ENCODE results near the gene SPOCK1.
"Not testable (repeated sequence)": the region's sequence is repeated elsewhere in the genome, so short reads cannot be mapped to it uniquely, and the experiment has no call there.

Gene SPOCK1

DNA sequence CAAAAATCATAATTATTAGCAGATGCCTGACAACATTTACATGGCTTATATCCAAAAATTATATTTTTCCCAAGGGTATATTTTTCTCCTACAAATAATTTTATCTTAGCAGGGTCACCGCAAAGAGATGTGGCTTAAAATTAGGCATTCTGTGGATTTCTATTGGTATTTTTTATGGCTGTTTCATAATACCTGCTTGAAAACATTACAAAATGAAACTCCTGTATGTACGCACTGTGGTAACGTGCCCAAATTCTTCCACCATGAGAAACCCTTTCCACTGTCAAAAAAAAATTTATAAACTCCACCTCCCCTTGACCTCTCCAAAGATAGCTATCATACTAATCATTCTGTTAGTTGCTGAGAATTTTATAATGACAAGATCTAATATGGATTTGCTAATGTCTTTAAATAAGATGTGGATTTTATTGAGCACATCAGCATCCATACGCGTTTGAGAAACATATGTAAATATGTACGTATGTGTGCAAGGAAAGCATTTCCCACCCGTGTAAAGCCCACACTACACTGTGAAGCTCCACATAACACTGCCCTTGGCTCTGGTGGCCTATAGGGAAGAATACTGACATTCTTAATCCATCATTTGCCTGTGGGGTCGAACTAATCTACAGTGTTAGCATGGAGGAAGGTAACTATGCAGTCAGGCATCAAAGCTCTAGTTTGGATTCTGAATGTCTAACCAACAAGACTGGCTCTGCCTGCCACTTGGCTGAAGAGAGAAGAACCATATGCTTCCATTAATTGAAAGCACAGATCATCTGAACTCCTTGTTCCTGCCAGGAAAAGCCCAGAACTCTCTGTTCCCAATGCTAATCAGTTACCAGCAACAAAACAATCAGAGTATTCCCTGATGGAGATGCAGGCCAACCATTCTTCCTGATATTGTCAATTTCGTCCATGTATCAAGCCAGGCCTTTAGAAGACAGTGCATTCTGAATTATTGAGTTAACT lies 244.7 kb downstream of the SPOCK1 start:
- DNase-seq, result no peak

DNA sequence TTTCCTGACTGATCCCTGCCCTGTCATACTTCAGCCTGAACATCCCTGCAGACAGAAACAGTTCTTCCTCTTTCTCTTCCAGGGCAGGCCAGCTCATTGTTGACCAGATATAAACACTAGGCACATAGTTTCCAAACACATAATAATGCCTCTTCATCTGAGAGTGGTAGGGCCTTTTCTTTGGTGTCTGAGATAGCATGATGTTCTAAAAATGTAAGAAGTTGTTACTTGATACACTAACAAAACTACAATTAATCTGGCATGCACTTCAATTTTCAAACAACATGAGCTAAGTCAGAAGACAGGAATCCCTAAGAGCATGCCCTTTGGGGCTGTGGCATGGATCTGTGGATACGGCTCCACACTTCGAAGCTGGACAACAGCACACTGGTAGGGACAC lies 246.6 kb downstream of the SPOCK1 start:
- DNase-seq, result no peak

DNA sequence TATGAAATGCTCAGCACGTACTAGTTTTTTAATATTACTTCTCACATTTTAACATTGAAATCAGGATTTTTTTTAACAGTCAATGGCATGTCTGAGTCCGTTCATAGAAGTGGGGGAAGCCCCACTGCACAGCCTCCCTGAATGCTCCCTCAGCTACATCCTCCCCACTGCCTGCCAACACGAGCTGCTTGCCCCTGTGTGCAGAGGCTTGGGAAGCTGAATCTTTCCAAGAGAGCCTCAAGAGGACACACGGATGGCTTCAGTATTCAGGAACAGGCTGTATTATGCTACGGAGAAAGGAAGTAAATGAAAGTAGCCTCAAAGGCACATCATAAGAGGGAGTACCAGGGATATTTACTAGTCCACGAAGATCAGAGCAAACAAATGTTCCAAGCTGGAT lies 248.7 kb downstream of the SPOCK1 start:
- DNase-seq, result no peak

DNA sequence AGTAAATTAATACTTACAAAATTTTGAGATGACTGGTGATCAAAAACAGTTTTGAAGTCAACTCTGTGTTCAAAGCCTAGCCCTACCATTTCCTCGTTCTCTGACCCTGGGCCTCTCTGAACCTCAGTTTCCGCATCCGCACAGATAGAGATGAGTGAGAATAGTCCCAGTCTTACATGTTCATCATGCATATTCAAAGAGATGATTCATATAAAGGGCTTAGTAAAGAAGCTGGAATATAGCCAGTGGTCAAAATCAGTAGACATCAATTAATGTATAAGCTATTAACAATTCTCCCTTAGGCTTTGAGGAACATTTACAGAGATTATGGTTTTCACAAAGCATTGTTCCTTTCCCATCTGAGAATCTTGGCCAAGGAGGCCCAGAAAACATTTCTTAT lies 250.6 kb downstream of the SPOCK1 start:
- no peak for DNase-seq

DNA sequence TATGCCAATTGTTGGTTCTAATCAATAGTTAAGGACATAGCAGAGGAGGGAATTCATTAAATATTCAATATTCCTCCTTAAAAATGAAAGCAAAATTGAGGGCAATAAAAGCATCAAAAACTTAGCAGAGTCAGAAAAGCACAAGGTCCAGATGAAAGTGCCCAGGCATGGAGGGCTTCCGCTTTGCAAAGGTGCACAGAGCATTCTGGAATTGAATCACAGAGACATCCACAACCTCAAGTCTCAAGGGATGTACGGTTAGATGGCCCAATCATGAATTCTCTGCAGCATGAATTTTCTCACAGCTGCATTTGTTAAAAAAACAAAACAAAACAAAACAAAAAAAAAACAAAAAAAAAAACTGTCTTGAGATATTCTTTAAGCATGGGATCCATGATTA lies 253.7 kb downstream of the SPOCK1 start:
- DNase-seq, result no peak

DNA sequence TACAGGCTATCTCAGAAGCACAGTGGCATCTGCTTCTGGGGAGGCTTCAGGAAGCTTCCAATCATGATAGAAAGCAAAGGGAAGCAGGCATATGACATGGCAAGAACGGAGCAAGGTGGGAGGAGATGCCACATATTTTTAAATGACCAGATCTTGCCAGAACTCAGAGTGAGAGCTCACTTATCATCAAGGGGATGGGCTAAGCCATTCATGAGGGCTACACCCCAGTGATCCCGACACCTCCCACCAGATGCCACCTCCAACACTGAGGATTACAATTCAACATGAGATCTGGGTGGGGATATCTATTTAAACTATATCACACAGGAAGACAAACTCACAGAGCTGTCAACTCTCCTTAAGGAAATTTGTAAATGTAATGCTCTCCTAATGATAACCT lies 258.8 kb downstream of the SPOCK1 start:
- no peak for DNase-seq

DNA sequence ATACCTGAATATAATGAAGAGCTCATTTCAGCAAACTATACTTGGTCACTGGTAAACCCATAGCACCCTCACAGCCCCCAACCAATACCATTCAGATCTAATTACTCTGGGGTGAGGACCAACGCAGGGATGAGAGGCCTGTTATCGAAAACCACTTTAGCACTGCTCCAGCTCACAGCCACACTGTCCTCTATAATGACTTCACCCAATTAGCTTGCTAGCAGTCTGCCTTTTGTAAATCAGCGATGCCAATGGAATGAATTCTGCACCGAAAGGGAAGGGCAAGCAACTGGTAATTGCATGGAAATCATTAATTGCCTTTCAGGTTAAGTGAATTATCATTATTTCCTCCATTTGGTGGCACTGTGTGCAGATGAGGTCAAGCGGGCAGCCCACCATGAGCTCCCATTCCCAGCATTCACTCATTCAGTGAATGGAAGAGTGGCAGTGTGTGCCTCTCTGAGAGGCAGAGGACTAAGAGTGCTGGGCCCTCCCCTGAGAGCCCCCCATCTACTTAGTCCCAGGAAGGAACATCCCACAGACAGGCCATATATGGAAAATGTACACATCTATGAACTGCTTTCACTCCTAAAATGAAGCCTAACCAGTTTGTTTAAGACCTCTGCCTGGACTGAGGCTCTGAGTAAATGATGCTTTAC lies 262.1 kb downstream of the SPOCK1 start:
- no peak for DNase-seq

DNA sequence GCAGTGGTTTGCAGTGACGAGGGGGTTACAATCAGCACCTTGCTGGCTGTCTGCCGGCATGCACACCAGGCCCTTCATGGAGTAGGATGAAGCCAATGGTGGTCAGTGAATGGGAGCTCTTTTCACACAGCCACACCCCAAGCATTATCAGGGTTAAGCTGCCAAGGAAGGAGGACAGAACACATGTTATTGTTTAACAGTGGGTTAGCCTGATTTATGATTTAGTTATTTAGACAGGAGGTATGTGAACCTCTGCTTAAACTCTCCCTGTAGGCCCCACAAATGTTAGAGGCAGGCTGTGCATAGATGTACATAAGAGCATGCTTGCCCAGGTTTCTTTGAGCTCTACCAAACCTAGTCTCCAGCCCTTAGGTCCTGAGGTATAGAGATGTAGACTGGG lies 262.9 kb downstream of the SPOCK1 start:
- no peak for DNase-seq

DNA sequence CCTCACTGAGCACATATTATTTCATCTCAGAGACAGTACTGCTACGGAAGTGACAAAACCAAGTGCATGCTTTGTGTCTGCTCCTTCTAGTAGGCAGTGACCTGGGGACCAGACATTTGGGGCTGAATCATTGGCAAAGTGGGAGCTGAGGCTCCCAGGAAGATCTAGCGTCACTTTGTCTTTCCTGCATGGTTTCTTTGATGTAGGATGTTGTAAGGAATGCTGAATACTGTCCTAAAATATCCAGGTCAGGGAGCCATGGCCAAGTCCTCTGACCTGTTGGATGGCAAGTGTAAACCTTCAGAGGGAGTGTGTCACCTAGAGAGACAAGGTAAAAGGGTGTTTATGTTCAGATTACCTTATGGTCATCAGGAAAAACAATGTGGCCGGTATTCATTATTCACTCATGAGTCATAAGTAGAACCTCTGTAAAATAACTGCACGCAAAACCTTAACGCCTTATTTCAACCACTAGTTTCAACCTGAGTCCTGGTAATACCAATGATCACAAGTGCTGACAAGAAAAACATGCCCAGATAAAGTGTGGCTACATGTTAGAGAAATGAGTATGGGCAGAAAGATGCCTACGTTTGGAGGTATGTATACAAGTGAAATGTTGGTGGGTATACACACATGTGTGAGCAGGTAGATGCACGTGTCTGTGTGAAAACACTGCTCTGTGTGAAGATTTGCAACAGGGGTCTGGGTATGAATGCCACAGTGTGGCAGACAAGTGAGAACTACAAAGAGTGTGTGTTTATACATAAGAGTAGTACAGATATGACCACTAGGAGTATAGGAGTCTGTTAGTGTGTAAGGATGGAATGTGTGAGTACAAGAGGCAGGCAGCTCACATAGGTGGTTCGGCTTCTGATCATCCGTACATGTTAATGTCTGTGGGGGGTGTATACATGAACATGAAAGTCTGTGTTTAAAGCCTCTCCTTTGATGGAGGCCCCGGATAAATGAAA lies 263.9 kb downstream of the SPOCK1 start:
- DNase-seq, result no peak

DNA sequence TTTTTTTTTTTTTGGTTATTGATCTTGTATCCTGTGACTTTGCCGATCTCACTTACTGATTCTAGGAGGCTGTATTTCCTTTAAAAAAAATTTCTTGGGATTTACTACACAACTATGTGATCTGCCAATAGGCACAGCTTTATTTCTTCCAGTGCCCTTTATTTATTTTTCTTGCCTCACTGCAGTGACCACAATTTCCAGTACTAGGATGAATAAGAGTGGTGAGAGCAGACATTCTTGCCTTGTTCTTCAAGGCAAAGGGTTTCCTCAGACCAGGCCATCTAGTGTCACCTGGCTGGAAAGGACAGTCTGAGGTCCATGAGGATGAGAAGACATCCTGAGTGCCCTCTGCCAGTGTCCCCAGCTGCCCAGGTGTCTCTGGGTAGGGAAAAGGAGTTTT lies 265.4 kb downstream of the SPOCK1 start:
- DNase-seq, result no peak

DNA sequence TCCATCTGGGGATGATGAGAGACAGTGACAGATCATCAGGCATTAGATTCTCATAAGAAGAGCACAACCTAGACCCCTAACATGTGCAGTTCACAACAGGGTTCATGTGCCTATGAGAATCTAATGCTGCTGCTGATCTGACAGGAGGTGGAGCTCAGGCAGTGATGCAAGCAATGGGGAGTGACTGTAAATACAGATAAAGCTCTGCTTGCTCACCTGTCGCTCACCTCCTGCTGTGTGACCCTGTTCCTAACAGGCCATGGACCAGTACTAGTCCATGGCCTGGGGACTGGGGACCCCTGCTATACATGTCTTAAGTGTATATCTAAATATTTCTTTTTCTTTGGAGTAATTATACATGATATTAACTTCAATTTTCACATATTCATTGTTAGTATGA lies 265.8 kb downstream of the SPOCK1 start:
- not testable (repeated sequence) for DNase-seq

DNA sequence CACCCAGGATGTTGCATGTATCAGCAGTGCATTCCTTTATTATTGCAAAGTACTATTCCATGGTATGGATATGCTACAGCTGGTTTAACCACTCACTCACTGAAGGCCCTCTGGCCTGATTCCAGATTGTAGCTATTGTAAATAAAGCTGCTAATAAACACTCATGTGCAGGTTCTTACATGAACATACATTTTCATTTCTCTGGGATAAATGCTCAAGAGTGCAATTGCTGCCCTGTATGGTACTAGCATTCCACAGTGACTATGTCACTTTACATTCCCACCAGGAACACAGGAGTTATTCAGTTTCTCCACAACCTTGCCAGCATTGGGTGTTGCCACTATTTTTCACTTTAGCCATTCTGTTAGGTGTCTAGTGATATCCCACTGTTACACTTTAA lies 267.6 kb downstream of the SPOCK1 start:
- DNase-seq, result no peak

DNA sequence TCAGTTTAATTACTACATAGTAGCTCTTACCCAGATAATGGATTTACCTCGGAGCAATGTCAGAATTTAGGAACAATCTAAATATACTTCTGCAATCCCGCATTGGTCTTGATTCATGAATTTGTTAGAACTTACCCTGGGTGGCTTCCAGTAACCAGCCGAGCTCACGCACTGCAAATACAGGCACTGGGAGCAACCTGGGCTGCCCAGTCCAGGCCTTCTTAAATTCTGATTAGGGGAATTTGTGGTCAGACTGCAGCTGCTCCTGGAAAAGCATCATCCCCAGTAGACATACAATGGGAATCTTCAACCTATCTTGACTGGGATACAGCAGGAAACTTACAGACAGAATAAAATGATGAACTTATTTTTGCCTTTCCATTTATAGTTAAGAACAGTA lies 270.3 kb downstream of the SPOCK1 start:
- DNase-seq, result no peak

DNA sequence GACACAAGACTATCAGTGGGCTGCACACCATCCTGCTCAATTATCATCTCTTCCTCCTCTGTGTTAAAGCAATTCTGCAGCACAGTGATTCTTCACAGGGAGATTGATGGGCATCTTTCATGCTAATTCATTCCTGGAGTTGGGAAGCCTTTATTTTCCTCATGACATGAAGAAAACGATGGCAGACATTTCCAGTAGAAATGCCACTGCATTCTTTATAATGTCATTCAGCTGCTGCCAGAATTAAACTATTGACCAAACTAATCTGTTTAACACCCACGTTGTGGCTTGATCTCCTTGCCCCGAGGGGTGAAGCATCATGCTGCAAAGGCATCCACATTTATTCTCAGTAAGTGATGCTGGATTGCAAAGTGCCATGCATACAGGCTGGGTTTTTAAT lies 273.0 kb downstream of the SPOCK1 start:
- no peak for DNase-seq

DNA sequence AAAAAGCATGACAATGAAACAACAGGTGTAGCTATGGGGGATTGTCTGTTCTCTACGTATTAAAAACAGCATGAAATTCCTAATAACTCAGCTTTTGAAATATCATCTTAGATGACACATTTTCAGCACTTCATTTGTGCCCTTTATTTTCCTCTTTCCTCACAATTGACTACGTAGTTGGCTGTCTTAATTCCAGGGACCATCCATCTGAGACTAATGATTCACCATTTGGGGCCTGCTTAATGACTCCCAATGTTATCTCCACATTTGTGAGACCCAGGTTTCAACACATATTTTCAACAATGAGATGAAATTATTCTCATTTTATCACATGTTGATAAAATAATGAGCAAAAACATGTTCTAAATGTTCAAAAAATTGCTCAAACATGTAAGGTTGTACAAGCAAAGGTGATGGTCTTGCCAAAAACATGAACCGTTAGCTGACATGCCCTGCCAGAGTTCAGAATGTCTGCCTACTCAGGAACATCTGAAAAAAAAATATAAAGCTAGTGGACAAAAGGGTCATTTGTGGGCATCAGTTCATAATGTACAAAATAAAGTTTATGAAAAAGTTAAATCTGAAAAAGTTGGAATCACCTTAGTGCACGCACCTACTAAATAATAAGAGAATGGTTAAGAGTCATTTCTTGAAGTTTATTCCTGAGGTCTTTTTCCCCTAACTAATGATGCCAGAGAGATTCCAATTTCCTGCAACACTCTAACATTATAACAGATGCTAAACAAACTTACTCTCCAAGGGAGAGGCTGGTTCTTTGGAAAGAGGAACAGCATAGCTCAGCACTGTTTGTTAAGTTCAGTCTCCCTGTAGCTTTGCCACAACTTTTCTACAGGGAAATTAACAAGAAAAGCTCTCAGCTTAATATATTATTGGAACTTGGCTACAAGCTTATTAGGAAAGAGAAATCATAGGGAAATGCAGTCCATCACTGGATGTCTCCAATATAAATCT lies 275.5 kb downstream of the SPOCK1 start:
- no peak for DNase-seq

DNA sequence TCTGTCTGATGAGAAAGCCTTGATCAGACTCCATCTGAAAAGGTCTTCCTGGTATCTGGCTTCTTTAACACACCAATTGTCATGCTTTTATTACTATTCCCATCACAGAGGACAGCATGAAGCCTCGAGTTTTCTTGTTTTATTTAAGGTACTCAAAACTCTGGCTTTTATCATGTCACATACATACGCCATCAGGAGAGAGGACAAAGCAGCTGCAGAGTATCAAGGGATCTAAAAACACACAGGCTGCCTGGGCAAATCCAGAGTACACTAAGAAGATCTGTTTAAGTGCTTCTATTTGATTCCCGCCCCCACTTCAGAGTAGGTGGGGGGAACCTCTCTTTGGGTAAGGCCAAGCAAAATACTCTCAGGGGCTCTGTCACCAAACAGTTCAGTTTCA lies 277.2 kb downstream of the SPOCK1 start:
- no peak for DNase-seq

DNA sequence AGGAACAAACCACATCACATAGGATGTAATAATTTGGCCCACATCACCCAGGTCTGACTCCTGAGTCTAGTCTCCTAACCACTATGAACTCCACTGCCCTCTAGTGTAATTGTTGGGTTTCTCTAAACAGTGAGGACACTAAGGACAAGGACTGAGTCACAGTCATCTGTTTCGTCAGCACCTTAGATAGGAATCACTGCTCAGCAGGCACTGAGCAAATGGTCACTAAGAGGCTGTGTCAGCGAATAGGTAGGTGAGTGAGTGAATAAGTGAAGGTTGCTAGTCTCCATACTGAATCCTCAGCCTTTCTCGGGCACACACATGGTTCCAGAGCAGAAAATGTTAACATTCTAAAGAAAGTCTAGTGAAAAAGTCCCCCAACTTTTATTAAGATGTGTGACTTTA lies 278.6 kb downstream of the SPOCK1 start:
- no peak for DNase-seq

DNA sequence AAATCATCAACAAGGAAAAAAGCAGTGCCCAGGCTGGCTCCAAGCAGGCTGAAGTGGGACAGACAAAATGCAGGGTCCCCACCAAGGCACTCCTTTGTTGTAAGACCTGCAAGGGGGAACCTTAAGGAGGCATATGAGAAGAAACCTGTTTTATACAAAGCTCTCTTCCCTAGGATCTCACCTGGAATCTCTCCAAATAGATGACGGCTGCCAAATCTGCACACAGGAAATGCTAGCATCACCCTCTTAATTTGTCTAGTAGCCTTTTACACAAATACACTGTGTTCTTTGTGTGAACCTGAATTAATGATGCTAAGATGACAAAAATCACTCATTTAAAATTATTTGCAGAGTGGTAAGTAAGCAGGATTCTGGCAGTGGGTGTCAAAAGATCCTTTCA lies 280.2 kb downstream of the SPOCK1 start:
- DNase-seq, result no peak

DNA sequence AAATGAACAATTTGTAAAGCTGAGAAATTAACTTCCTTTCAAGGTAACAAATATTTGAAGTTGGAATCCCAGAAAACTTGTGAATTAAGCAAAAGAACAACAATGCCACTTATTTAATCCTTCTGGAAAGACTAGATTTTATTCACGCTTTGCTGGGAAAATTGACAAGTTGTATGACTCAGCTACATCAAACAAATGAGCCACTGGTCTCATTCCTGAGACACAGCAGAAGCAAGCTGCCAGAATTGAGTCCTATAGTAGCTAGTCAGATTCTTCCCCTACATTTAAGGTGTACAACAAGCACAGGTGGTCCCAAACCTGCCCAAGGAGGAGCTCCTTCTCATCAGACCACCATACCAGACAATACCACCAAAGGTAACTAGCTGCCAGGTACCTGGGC lies 280.7 kb downstream of the SPOCK1 start:
- DNase-seq, result no peak

DNA sequence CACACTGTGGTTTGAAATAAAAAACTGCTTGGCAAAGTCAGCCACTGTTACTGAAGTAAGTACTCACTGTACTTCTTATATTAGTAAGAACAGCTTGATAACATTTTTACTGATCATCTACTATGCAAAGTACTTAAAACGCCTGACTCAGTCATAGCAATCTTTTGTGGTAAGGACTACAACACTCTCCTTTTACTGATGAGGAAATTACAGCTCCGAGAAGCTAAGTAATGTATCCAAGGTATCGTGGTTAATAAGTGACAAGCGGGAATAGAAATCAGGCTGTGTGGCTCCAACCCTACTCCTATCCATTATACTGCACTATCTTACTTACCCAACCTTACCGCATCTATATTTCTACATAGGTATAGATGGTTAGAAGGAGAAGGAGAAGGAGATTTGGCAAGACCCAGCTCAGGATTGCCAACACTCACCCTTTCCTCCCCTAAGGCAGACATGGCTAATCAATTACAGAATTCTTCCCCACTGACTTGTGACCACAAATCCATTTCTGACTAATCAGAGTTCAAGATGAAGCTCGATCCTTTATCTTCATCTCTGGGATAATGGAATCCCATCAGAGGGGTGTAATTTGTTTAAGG lies 281.4 kb downstream of the SPOCK1 start:
- no peak for DNase-seq

DNA sequence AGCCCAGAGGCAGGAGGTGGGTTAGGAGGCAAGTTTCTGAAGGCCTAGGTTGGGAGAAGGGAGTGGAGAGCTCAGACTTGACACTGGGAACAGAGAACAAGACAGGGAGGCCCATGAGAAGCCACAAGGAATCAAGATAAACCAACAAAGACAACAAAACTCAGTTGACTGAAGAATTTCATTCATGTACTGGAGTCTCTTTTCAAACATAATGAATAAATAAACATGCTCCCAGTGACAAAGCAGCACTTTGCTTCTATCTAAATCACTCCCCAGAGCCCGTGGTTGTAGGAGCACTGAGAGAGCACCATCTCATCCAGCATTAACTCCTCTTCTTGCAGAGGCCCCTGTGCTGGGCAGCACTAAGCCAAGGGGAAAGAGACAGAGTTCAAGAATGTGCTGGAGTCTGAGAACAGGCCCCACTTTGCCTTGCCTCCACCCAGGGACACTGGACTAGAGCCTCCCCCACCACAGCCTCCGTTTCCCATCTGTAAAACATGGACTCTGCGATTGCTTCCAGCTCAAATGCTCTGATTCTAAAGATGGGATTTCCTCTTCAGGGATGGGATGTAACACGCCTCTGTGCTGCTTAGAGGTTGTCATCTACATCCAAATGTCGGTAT lies 282.0 kb downstream of the SPOCK1 start:
- no peak for DNase-seq

Data from CD4-positive, alpha-beta T cell treated with Interleukin-4 for 1 hour (primary cell).